ENCODE measurements around the gene RARA.

RARA gene

DNA sequence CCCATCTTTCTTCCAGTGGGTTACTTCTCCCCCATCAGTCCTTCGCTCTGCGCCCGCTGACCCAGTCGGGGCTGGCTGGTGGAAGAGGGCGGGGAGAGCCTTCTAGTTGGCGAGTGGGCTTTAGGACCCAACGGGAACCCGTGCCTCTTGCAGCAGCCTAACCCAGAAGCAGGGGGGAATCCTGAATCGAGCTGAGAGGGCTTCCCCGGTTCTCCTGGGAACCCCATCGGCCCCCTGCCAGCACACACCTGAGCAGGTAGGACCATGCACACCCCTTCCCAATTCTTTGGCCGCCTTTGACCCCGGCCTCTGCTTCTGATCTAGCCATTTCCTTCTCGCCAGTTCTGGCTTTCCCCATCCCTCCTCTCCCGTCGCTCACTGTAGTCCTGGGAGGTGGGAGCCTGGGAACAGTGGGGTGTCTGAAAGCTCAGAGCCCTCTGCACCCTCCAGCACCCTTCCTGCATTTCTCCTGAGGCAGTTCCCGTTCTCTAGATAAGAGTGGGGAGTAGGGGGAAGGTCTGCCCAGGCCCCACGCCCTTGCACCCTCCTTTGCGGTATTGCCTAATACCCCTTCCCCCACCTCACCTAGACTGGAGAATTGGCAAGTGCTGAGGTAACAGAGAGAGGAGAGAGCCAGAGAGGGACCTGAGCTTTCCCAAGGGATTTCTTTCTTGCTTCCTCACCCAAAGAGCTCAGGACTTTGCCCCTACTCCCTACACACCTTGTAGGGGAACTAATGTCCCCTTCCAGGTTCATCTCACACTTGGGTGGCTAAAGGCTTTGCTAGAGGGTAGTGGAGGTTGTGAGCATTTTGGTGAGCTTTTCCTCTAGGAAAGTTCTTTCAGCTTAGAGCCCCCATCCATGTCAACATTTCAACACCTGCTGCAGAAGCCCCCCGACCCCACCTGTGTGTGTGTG, at the start of gene RARA:
RARA (plus strand) TSS at position 150 of the 918 bp plus-strand sequence. CDS start 22,039 bp downstream, outside the sequence.
- DNase-seq: peak; percentile 70

DNA sequence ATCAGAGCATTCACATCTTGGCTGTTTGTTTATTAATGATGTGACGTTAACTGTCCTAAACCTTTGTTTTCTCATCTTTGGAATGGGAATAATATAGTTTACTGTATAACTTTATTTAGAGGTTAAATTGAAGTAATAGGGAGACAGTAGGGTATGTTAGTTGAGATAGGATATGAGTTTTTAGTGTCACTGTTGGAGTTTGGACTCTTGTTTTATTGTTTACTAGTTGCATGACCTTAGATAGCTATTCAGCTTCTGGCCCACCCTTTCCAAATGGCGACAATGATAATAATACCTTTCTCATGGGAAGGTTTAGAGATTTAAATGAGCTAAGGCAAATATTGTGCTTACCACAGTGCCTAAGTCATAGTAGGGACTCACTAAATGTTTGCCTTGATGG, 49.5 kb upstream of the RARA start:
- DNase-seq: no peak

DNA sequence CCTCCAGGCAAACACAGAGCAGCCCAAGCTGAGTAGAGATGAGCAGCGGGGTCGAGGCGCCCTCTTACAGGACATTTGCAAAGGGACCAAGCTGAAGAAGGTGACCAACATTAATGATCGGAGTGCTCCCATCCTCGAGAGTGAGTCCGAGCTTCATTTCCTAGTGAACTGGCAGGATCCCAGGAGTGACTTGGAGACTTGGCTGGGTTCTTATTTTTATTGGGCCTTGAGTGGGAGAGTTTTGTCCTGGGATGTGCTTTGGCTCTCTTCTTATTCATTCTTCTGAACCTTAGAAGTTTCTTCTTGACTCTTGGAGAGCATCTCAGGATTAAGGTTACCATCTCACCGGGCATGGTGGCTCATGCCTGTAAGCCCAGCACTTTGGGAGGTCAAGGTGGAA, 48.5 kb upstream of the RARA start:
- DNase-seq: no peak

DNA sequence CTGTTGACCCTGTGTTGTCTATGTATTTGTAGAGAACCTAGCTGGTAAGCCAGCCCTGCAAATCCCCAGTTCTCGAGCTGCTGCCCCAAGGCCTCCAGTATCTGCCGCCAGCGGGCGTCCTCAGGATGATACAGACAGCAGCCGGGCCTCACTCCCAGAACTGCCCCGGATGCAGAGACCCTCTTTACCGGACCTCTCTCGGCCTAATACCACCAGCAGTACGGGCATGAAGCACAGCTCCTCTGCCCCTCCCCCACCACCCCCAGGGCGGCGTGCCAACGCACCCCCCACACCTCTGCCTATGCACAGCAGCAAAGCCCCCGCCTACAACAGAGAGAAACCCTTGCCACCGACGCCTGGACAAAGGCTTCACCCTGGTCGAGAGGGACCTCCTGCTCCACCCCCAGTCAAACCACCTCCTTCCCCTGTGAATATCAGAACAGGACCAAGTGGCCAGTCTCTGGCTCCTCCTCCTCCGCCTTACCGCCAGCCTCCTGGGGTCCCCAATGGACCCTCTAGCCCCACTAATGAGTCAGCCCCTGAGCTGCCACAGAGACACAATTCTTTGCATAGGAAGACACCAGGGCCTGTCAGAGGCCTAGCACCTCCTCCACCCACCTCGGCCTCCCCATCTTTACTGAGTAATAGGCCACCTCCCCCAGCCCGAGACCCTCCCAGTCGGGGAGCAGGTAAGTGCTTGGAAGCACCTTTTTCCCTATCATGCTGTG, 44.4 kb upstream of the RARA start:
- no peak for DNase-seq

DNA sequence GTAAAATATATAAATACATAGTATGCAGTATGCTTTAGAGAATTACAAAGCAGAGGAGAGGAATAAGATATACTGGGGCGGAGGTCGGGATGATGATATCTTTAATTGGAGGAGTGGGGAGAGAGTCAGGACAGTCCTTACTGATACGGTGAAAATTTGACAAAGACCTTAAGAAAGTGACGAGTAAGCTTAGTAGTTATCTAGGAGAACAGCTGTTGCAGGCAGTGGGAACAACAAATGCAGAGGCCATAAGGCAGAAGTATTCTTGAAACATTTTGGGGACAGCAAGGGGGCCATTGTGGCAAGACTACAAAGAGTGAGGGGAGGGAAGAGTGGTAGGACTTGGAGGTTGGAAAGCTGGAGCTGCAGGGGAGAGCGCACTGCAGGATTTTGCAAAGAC, 43.6 kb upstream of the RARA start:
- no peak for DNase-seq

DNA sequence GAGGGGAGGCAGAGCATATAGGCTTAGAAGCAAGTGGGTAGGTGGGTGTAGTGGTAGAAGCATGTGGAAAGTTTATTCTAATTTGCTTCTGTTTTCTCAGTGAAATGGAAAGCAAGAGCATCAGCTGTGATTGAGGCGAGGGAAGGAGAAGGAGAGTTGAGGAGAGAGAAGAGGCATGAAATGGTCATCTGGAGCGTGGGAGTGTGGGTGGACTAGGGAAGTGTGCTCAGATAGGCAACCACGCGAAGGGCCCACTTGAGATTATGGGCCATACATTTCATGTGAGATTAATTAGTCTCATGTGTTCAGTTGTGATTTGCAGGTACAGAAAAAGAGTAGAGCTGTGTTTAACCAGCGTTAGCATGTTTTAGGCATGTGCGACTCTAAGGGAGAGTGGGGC, 42.1 kb upstream of the RARA start:
- DNase-seq: no peak

DNA sequence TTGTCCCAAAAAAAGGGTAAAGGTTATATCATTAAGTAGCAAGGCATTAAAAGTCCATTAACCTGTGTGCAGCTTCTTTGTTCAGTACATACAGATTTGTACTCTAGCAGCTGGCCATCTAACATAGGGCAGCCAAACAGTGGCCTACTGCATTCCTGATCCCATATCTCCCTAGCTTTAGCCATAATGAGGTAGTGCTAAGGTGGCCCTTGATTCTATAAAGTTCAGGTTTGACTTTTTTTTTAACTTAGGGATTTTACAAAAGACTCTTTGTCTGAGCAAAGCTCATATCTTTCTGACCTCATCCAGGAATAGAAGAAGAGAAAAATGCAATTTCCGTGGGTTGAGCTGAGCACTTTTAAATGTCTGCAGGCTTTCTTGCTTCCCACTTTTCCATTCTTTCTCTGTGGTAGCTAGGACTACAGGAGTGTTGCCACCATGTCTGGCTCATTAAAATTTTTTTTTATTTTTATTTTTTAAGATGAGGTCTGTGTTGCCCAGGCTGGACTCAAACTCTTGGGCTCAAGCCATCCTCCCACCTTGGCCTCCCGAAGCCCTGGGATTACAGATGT, 40.8 kb upstream of the RARA start:
- no peak for DNase-seq

DNA sequence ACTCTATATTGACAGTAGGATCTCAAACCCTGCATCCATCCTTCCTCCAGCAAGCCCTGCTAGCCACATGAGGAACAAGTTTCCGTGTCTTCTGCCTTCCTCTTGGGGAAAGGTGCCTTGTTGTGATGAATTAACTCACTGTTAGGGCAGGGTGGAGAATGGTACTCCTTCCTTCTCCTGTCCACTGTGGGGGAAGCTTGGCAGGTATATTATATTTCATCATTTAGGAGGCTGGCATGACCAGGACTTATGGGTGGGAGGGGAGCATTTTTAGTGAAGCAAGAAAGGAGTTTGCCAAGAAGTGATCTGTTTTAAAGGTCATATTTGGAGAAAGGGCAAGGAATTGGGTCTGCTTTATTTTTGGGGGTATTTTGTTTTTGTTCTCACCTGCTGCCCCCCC, 30.6 kb upstream of the RARA start:
- no peak for DNase-seq

DNA sequence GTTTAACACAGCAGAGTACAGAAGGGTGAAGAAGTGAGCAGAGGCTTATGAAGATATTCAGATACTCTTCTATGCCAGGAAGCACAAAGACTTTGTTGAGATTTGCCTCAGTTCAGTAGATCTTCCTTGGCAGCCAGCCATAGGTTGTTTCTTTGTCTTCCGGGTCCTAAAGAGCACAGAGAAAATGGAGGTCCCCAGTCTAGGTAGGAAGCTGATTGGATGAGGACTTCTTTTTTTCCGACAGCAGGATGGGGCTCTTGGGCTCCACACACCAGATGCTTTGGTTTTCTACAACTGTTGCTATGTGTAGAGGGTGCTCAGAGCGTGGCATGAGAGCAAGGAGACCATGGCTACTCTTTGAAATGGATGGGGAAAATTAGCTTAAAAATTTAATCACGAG, 29.6 kb upstream of the RARA start:
- no peak for DNase-seq

DNA sequence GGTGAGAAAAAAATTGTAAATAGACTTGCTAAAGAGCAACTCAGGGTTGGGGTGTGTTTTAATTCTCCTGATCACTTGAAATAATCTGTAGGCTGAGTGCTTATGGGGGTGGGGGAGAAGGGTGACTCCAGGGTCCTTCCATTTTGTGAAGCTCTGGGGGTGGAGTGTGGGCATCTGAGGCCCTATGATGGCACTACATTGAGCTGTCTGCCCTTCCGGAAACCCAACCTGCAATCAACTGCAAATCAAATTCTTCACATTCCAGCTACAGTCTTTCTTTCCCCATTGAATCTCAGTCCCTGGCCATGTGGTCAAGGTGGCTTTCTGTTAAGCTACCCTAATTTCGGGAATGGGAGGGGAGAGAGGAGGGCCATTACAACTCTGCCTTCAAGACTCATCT, 27.3 kb upstream of the RARA start:
- DNase-seq: no peak

DNA sequence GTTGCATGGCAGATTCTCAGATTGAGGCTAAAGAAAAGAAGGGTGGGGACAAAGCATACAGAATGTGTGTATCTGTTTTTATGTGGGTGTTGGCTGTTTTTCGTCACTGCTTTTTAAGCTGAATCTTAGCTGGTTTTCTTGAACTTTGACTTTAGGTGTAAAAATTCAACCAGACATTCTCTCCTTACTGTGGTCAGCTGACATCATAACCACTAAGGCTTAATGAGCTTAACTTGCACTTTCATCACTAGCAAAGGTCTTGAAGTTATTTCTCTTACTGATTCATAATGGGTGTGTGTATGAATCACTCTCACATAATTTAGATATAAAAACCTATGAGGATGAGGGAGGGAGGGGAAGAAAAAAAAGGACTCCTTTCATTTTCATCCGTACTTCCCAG, 25.3 kb upstream of the RARA start:
- no peak for DNase-seq

DNA sequence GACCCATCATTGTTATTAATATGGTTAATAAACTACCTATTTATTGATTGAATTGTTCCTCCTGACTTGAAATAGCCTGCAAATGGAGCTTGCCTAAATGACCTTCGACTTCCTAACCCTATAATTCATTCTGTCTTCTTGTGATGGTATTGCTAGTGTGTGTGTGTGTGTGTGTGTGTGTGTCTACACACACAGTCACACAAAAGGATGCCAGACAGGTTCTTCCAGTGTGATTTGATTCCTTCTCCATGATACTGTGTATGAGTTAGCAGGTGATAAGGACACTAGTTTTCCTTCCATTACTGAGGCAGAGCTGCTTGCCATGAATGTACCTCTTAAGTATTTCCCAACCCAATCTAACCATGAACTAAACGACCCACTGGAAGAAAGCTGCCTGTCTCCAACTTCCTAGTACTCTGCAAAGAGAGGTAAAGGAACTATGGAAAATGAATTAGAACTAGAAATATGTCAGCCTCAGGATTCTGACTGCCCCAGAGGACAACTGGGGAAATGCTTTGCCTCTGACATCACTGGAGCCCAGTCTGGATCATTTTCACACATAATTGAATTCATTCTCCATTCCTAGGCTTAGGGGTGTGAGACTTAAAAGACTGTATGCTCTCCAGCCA, 24.8 kb upstream of the RARA start:
- DNase-seq: peak; percentile 74

DNA sequence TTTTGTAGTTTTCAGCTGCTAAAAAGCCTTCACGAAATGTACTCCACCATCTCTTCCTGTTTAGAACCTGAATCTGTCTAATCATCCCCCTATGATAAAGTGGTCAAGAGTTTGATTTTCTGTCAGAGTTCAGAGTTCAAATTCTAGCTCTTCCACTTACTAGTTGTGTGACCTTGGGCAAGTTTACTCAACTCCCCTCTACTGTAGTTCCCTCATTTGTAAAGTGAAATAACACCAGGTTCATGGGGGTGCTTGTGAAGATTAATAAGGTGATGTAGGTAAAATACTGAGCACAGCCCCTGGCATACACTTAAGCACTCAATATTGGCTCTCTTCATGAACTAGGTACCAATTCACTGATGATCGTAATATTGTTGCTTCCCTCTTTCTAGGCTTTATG, 22.5 kb upstream of the RARA start:
- DNase-seq: no peak

DNA sequence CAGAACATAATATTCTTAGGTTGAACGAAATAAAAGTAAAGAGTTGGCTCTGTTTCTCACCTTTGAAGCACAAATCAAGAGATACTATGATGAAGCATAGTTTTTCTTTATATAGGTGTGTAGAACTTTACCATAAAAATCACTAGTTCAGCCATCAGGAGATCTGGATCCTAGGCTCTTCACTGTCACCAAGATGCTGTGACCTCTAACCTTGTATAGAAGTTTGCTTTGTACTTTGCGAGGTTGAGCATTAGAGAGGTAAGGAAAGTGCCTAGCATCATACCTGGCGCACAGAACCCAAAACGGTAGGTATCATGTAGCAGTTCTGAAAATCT, 21.9 kb upstream of the RARA start:
- DNase-seq: no peak

DNA sequence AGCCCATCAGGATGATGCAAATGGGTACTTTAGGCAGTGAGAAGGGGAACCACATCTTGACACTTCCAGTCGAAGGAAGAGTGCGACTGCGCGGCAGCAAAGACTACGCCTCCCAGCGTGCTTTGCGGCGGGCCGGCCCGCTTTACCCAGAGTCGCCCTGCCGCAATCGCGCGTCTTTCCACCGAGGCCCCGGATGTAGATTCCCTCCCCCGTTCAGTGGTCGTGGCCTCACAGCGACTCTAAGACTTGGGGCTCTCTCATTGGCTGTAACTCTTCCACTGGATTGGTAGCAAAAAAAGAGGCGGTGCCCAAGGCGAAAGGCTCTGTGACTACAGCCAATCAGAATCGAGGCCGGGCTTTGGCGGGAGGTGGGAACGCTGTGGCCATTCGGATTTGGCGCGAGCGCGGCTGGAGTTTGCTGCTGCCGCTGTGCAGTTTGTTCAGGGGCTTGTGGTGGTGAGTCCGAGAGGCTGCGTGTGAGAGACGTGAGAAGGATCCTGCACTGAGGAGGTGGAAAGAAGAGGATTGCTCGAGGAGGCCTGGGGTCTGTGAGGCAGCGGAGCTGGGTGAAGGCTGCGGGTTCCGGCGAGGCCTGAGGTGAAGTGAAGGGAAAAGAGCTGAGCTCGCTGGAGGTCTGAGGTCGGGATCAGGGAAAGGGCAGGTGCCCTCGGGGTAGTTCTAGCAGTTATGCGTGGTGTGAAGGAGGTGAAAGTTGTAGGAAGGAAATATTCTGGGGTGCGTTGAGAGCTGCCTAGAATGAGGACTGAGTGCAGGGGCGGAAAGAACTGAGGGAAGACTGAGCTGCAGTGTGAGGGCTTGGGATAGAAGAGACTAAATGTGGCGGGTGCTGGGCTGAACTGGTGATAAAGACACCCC, 21.2 kb upstream of the RARA start, which contains the start of gene CDC6:
CDC6 (plus strand) TSS at position 386 of the 876 bp plus-strand sequence. CDS start 1,542 bp downstream, outside the sequence.
- peak; percentile 99 for DNase-seq

DNA sequence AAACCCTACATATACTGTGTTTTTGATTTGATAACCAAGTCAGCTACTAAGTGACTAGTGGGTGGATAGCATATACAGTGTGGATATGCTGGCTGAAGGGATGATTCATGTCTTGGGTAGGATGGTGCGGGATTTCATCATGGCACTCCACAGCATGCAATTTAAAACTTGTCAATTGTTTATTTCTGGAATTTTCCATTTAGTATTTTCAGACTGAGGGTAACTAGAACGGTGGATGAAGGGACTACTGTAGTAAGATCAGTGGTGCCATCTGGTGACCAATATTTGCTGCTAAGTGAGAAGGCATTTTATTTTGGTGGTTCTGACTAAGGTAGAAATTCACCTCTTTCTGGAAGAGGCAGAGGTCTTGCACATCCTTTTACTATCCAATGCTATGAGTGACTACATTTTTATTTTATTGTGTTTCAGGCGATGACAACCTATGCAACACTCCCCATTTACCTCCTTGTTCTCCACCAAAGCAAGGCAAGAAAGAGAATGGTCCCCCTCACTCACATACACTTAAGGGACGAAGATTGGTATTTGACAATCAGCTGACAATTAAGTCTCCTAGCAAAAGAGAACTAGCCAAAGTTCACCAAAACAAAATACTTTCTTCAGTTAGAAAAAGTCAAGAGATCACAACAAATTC, 18.2 kb upstream of the RARA start:
- no peak for DNase-seq

DNA sequence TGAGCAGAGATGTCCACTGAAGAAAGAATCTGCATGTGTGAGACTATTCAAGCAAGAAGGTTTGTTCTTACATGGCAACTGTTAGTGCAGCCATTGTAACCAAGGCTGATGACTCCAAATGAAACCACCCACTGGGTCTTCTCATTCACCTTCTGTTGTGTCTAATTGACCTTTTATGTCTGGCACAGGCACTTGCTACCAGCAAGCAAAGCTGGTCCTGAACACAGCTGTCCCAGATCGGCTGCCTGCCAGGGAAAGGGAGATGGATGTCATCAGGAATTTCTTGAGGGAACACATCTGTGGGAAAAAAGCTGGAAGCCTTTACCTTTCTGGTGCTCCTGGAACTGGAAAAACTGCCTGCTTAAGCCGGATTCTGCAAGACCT, 17.7 kb upstream of the RARA start:
- no peak for DNase-seq

DNA sequence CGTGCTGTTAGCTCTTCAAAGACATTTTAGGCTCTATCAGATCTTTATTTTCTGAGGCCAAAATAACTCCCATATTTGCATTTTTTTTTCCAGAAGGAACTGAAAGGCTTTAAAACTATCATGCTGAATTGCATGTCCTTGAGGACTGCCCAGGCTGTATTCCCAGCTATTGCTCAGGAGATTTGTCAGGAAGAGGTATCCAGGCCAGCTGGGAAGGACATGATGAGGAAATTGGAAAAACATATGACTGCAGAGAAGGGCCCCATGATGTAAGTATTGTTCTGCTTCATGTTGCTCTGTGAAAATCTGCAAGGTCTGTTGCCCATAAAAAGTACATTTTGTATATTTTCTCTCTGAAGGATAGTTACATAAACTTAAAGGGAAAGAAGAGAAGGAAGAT, 15.6 kb upstream of the RARA start:
- peak; percentile 67 for DNase-seq

DNA sequence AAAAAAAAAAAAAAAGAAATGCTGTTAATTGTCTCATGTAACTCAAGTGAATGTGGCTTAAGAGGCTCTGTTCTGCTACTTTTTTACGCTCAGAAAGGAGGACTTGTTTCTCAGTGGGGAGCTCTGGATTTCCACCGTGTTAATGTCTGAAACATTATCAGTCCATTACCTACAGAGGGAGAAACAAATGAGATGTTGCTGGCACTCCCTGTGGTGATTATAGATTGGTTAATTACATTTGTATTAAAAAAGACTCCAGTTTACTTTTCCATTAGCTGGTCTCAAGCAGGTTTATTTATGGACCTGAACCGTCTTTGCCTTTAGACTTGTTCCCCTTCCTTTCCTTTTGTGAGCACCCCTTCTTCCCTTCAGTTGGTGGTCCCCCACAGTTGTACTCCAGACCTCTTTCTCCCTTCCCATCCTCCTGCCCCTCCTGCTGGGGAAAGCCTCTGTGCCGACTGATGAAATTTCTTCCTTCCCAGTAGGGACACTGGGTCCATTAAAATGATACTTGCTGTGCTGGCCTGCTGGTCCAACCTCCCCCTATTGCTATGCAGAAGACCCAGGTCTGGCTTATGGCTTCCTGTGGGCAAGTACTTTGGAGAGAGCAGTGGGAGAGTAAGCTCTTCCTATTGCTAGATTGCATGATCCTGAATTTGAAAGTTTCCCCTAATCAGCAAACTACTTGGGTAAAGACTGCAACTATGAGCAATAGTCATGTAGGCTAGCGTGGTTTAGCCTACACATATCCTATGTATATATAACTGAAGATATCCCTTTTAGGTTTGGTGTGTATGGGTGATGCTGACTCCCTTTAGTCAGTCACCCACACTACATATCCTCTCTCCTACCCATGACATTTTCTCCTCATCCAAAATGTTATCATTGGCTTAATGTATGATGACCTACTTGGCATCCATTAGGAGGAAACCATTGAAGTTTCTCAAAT, 13.2 kb upstream of the RARA start:
- no peak for DNase-seq

DNA sequence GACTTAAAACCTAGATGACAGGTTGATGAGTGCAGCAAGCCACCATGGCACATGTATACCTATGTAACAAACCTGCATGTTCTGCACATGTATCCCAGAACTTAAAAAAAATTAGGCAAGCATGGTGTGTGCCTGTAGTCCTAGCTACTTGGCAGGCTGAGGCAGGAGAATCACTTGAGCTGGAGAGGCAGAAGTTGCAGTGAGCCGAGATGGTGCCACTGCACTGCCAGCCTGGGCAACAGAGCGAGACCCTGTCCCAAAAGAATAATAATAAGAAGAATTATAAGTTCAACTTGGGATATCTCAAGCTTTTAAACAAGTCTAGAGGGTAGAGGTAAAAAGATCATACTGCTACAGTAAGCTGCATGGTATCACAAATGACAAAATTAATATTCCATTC, 11.5 kb upstream of the RARA start:
- DNase-seq: no peak

DNA sequence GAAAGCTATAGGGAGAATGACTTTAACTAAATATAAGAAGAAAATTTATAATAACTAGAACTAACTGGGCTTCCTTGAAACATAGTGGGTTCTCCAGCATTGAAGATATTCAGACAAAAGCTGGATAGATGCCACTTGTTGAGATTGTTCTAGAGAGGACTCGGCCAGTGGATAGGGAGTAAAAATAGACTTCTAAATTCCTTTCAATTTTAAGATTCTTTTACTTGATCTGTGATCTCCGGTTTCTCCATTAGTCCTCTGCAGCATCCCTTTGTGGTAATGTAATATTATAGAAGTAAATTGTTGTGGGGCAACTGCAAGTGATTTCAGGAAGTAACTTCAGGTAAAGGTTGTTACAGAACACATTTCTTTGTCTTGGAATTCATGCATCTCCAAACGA, 10.3 kb upstream of the RARA start:
- DNase-seq: no peak

All from left hindlimb (tissue), 1 donor.